HepG2 (cell line): ENCODE data around the gene SBSN. TPM values are rescaled to one million over a fixed set of nuclear protein-coding genes. Genes with fewer than 3 reads are reported as not detected.
A peak's percentile ranks its signal among the peaks of the same experiment; 100 is the strongest.

Experiments used
- ATAC-seq: fragments of 200-7000 bp; cut with Tn5 transposase; 3 replicates; pipeline ENCODE4 v1.9.1; 2020; ENCODE audit warnings: mild to moderate bottlenecking, moderate library complexity
- BruUV-seq: library from RNA; stranded (reverse); fragments of 400-500 nt; replicated peaks from 2 replicates; lab custom pipeline; 2021; lab: Mats Ljungman, UMichigan
- CTCF ChIA-PET: fragments of 300-600 bp; formaldehyde crosslinking; extraction: SDS; loops from one replicate; lab custom pipeline; 2021; ENCODE audit warnings: low total read pairs, inconsistent platforms, low intra/inter-chr PET ratio; lab: Yijun Ruan, JAX
- POLR2A ChIA-PET: fragments of 350-600 bp; sonication (Branson Sonifier 250); formaldehyde crosslinking; loops from one replicate; lab custom pipeline; 2020; ENCODE audit warnings: antibody characterized with exemption, inconsistent platforms; lab: Yijun Ruan, JAX
- DNase-seq: peaks from one replicate; pipeline ENCODE4 v3.0.0-alpha.2; 2015; ENCODE audit warnings: low spot score
- FAIRE-seq: peaks from 3 replicates; lab custom pipeline; 2011; peaks lifted over from hg19 to GRCh38; lab: Jason Lieb, UNC
- H2AFZ ChIP-seq: one replicate; pipeline ENCODE4 v1.6.1; 2011; ENCODE audit warnings: low read length, inconsistent platforms
- H3K27ac ChIP-seq: fragments of 300-600 bp; 3 replicates; pipeline ENCODE4 v1.8.0; 2011; ENCODE audit warnings: mixed run types, mild to moderate bottlenecking, mixed read lengths, low read length, inconsistent platforms; ENCODE audit not compliant: insufficient read depth; ENCODE audit errors: extremely low read length
- H3K27me3 ChIP-seq, 2 experiments: fragments of 200-600 bp in 1 of 2; 2 replicates in 1 of 2; 3 replicates in 1 of 2; pipeline versions ENCODE4 v1.6.0 to v1.8.0; 2011; ENCODE audit warnings: low read length in 2 of 2, mild to moderate bottlenecking in 2 of 2, moderate library complexity in 2 of 2, inconsistent platforms in 1 of 2; ENCODE audit not compliant: insufficient read depth in 2 of 2, control insufficient read depth in 1 of 2
- H3K36me3 ChIP-seq, 2 experiments: fragments of 200-600 bp in 1 of 2; replicated peaks in 1 of 2; 2 replicates in 1 of 2; 3 replicates in 1 of 2; pipeline versions ENCODE4 v1.5.1 to v1.8.0; 2011; ENCODE audit warnings: low read length in 2 of 2, inconsistent platforms in 1 of 2; ENCODE audit not compliant: insufficient read depth in 2 of 2, control insufficient read depth in 1 of 2
- H3K4me1 ChIP-seq: 2 replicates; pipeline ENCODE4 v1.5.1; 2012; ENCODE audit warnings: low read length, inconsistent platforms; ENCODE audit not compliant: insufficient read depth
- H3K4me2 ChIP-seq: 2 replicates; pipeline ENCODE4 v1.6.0; 2011; ENCODE audit warnings: low read depth, low read length, inconsistent platforms
- H3K4me3 ChIP-seq, 3 experiments: fragments of 200-600 bp in 1 of 3; sonication (generic), shearing (Covaris generic) in 1 of 3; replicated peaks in 1 of 3; 2 replicates each; pipeline ENCODE4 v1.5.1; 2011 to 2016; ENCODE audit warnings: low read length in 3 of 3, inconsistent platforms in 2 of 3, low read depth in 2 of 3, mild to moderate bottlenecking in 2 of 3, control low read depth in 1 of 3, mixed read lengths in 1 of 3; ENCODE audit not compliant: insufficient read depth in 1 of 3
- H3K79me2 ChIP-seq: one replicate; pipeline ENCODE4 v1.6.1; 2011; ENCODE audit warnings: low read length, inconsistent platforms; ENCODE audit not compliant: insufficient read depth
- H3K9ac ChIP-seq: 2 replicates; pipeline ENCODE4 v1.6.0; 2011; ENCODE audit warnings: mild to moderate bottlenecking, low read depth, low read length, inconsistent platforms; ENCODE audit not compliant: insufficient read depth
- H3K9me3 ChIP-seq: 2 replicates; pipeline ENCODE4 v1.5.1; 2012; ENCODE audit warnings: mild to moderate bottlenecking, low read length
- H4K20me1 ChIP-seq: 2 replicates; pipeline ENCODE4 v1.6.0; 2011; ENCODE audit warnings: inconsistent platforms, mild to moderate bottlenecking, low read length, moderate library complexity; ENCODE audit not compliant: insufficient read depth
- AGO2 ChIP-seq: fragments of 200-400 bp; formaldehyde crosslinking; optimal IDR thresholded peaks from 2 replicates; pipeline ENCODE3; 2017; ENCODE audit warnings: mild to moderate bottlenecking, low read depth, low read length, moderate library complexity
- MAFF ChIP-seq: IDR thresholded peaks from 2 replicates; pipeline ENCODE4 v1.6.1; 2011; ENCODE audit warnings: low read depth, low read length, improper control_type of control experiment
- NCOA1 ChIP-seq: sonication (generic); formaldehyde crosslinking; IDR thresholded peaks from 2 replicates; pipeline ENCODE4 v1.9.0; 2021; ENCODE audit warnings: missing genetic modification reagents
- RBFOX2 ChIP-seq: fragments of 200-400 bp; formaldehyde crosslinking; IDR thresholded peaks from 2 replicates; pipeline ENCODE4 v1.6.1; 2017; ENCODE audit warnings: low read depth, mild to moderate bottlenecking, low read length
- ZBTB33 ChIP-seq: sonication (generic); formaldehyde crosslinking; IDR thresholded peaks from 2 replicates; pipeline ENCODE4 v1.4.0; 2020; ENCODE audit warnings: missing genetic modification reagents
- ZKSCAN1 ChIP-seq: fragments of 150-350 bp; IDR thresholded peaks from 2 replicates; pipeline ENCODE4 v1.6.1; 2014; ENCODE audit warnings: low read length
- ZNF180 ChIP-seq: sonication (generic); formaldehyde crosslinking; IDR thresholded peaks from 2 replicates; pipeline ENCODE4 v1.4.0; 2020; ENCODE audit warnings: low read depth, missing genetic modification reagents, borderline replicate concordance
- WGBS: methylation state at CpG from one replicate; pipeline ENCODE4 v1.1.6; 2017; ENCODE audit warnings: low lambda C conversion rate; 5-methylcytosine and 5-hydroxymethylcytosine counted together
- in situ Hi-C: cut with HindIII; loops from 2 replicates; pipeline ENCODE4 v1.10.0; 2017; ENCODE audit warnings: low pct_unique_long_range_greater_than_20kb; ENCODE audit not compliant: extremely low pct_ligation_motif_present
- intact Hi-C: fragments of 100-400 bp; cut with micrococcal nuclease; formaldehyde crosslinking; loops from one replicate; pipeline ENCODE4 v1.10.0; 2022; ENCODE audit not compliant: unreplicated experiment
- polyA plus RNA-seq, 8 experiments: library from polyadenylated mRNA; depleted of rRNA in 3 of 8; stranded (reverse) in 7 of 8; unstranded in 1 of 8; fragments of >200 nt; fragmentation: Illumina TruSeq in 4 of 8; extraction: Trizol in 4 of 8; gene quantifications; 2 replicates each; pipeline versions ENCODE4 v1.2.1 to v1.2.3, GENCODE V29; 2011 to 2016; ENCODE audit warnings: low read depth in 4 of 8, missing spikeins in 1 of 8, mixed read lengths in 1 of 8; ENCODE audit not compliant: insufficient read depth in 1 of 8
- total RNA-seq, 5 experiments: library from RNA; depleted of rRNA; stranded (reverse); fragments of >200 nt; fragmentation: Illumina TruSeq; extraction: Trizol; gene quantifications; 2 replicates each; pipeline ENCODE4 v1.2.3, GENCODE V29; 2016; ENCODE audit warnings: low read depth in 1 of 5
- TF ChIP-seq, protein P1 (sequence below): sonication (generic); formaldehyde crosslinking; IDR thresholded peaks from 2 replicates; pipeline ENCODE4 v1.4.0; 2020; ENCODE audit warnings: missing genetic modification reagents
- TF ChIP-seq, protein P2 (sequence below): sonication (generic); formaldehyde crosslinking; IDR thresholded peaks from 2 replicates; pipeline ENCODE4 v1.5.0; 2020; ENCODE audit warnings: mild to moderate bottlenecking, missing genetic modification reagents, moderate library complexity

SBSN gene
- total and polyA plus RNA-seq, 2 of the 13 experiments (the other 11 are each of a cell fraction or from before 2014, with no cell fraction given) = not detected

- Histone ChIP-seq H3K27me3 (peaks cover 0 to 11% of the 10 kb centered on the region in 2 experiments; a peak in 1 of 5 replicates), H3K9ac (no peak overlapping the region), H3K9me3 (no peaks in the 10 kb centered on the region), H3K4me3 (no peak overlapping the region), H3K27ac (no peak overlapping the region), H3K36me3 (peaks cover 0 to 3% of the 10 kb centered on the region in 2 experiments; a peak in 3 of 5 replicates), H3K4me2 (no peak overlapping the region), H3K4me1 (peaks cover 47% of the 10 kb centered on the region), H4K20me1 (no peaks in the 10 kb centered on the region), H3K79me2 (peaks cover 11% of the 10 kb centered on the region), H2AFZ (no peak overlapping the region)
- ChIA-PET CTCF (interaction anchor here (1.2 to 2.7 kb wide), 3 partner anchors 40 to 167 kb away, joined by 5 to 14 read pairs (median 8); no protein-coding TSS in a partner anchor), POLR2A (no interaction called here)
- in situ Hi-C loops (loop anchor here (5.0 kb wide), 2 partner anchors 92 to 167 kb away; partner anchors contain the start of genes ETV2 and KMT2B), intact Hi-C loops (loop anchor here (1.0 to 10.0 kb wide), 3 partner anchors 65 to 167 kb away; partner anchors contain the start of genes COX6B1, ETV2 and HAUS5)
- no peak for ATAC-seq
- BruUV-seq = no TSS peak
- TF ChIP-seq RBFOX2 (0 out of 2 replicates have a peak, but pooled peaks have one; percentile 8), NCOA1 (CRISPR knock-in tag) (no peak), ZBTB33 (CRISPR knock-in tag) (peak; percentile 92), AGO2 (peak; percentile 63), ZKSCAN1 (peak; percentile 86), MAFF (peak; percentile 0; the same call in 1 of the 2 replicates), ZNF180 (CRISPR knock-in tag) (no peak)
- TF ChIP-seq, protein P1, sequence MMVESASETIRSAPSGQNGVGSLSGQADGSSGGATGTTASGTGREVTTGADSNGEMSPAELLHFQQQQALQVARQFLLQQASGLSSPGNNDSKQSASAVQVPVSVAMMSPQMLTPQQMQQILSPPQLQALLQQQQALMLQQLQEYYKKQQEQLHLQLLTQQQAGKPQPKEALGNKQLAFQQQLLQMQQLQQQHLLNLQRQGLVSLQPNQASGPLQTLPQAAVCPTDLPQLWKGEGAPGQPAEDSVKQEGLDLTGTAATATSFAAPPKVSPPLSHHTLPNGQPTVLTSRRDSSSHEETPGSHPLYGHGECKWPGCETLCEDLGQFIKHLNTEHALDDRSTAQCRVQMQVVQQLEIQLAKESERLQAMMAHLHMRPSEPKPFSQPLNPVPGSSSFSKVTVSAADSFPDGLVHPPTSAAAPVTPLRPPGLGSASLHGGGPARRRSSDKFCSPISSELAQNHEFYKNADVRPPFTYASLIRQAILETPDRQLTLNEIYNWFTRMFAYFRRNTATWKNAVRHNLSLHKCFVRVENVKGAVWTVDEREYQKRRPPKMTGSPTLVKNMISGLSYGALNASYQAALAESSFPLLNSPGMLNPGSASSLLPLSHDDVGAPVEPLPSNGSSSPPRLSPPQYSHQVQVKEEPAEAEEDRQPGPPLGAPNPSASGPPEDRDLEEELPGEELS = no peak
- TF ChIP-seq, protein P2, sequence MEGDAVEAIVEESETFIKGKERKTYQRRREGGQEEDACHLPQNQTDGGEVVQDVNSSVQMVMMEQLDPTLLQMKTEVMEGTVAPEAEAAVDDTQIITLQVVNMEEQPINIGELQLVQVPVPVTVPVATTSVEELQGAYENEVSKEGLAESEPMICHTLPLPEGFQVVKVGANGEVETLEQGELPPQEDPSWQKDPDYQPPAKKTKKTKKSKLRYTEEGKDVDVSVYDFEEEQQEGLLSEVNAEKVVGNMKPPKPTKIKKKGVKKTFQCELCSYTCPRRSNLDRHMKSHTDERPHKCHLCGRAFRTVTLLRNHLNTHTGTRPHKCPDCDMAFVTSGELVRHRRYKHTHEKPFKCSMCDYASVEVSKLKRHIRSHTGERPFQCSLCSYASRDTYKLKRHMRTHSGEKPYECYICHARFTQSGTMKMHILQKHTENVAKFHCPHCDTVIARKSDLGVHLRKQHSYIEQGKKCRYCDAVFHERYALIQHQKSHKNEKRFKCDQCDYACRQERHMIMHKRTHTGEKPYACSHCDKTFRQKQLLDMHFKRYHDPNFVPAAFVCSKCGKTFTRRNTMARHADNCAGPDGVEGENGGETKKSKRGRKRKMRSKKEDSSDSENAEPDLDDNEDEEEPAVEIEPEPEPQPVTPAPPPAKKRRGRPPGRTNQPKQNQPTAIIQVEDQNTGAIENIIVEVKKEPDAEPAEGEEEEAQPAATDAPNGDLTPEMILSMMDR (CRISPR knock-in tag) = 0 out of 2 replicates have a peak, but pooled peaks have one; percentile 2
- FAIRE-seq = no peak
- WGBS = 91% methylated on average over 5 of the region's 15 CpGs
- DNase-seq = no peak
Observed at GRCh38 chr19:35549879-35550523, 21.9 kb upstream of the SBSN start.
